HCT116 (cell line): ENCODE results near the gene PDE8A. TPM values are rescaled to one million over a fixed set of nuclear protein-coding genes. Genes with fewer than 3 reads are reported as not detected.

ENCODE experiments used
- JUND ChIP-seq: IDR thresholded peaks from 2 replicates; pipeline ENCODE4 v1.6.1; 2012
- POLR2A ChIP-seq: IDR thresholded peaks from 2 replicates; pipeline ENCODE4 v1.7.0; 2011; ENCODE audit warnings: borderline replicate concordance; ENCODE audit not compliant: insufficient read depth, insufficient read length; ENCODE audit errors: extremely low read depth
- SRF ChIP-seq: IDR thresholded peaks from 2 replicates; pipeline ENCODE4 v1.6.1; 2012; ENCODE audit warnings: low read depth
- TCF7L2 ChIP-seq: IDR thresholded peaks from 2 replicates; pipeline ENCODE4 v1.7.0; 2011; ENCODE audit warnings: borderline replicate concordance, inconsistent platforms; ENCODE audit not compliant: insufficient read depth, insufficient read length; ENCODE audit errors: extremely low read depth
- YY1 ChIP-seq: IDR thresholded peaks from 2 replicates; pipeline ENCODE4 v1.6.1; 2011; ENCODE audit warnings: low read length, low read depth, moderate library complexity, mild to moderate bottlenecking; ENCODE audit not compliant: insufficient replicate concordance; ENCODE audit errors: extremely low read depth
- total RNA-seq: library from RNA; stranded (reverse); gene quantifications from one replicate; pipeline ENCODE4 v1.2.1, GENCODE V29; 2021; ENCODE audit not compliant: unreplicated experiment
- TF ChIP-seq, protein P1 (sequence below): IDR thresholded peaks from 2 replicates; pipeline ENCODE4 v1.6.1; 2012; ENCODE audit warnings: low read depth
- TF ChIP-seq, protein P2 (sequence below): IDR thresholded peaks from 2 replicates; pipeline ENCODE4 v1.6.1; 2011; ENCODE audit warnings: mild to moderate bottlenecking, low read length, moderate library complexity; ENCODE audit not compliant: insufficient replicate concordance; ENCODE audit errors: extremely low read depth

The PDE8A gene
- total RNA-seq, 1 experiment from 2014 or later = 37.8 TPM

- TF ChIP-seq, protein P1, sequence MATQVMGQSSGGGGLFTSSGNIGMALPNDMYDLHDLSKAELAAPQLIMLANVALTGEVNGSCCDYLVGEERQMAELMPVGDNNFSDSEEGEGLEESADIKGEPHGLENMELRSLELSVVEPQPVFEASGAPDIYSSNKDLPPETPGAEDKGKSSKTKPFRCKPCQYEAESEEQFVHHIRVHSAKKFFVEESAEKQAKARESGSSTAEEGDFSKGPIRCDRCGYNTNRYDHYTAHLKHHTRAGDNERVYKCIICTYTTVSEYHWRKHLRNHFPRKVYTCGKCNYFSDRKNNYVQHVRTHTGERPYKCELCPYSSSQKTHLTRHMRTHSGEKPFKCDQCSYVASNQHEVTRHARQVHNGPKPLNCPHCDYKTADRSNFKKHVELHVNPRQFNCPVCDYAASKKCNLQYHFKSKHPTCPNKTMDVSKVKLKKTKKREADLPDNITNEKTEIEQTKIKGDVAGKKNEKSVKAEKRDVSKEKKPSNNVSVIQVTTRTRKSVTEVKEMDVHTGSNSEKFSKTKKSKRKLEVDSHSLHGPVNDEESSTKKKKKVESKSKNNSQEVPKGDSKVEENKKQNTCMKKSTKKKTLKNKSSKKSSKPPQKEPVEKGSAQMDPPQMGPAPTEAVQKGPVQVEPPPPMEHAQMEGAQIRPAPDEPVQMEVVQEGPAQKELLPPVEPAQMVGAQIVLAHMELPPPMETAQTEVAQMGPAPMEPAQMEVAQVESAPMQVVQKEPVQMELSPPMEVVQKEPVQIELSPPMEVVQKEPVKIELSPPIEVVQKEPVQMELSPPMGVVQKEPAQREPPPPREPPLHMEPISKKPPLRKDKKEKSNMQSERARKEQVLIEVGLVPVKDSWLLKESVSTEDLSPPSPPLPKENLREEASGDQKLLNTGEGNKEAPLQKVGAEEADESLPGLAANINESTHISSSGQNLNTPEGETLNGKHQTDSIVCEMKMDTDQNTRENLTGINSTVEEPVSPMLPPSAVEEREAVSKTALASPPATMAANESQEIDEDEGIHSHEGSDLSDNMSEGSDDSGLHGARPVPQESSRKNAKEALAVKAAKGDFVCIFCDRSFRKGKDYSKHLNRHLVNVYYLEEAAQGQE = no peak
- no peak for TF ChIP-seq SRF
- TF ChIP-seq JUND = peak; percentile 82
- TF ChIP-seq, protein P2, sequence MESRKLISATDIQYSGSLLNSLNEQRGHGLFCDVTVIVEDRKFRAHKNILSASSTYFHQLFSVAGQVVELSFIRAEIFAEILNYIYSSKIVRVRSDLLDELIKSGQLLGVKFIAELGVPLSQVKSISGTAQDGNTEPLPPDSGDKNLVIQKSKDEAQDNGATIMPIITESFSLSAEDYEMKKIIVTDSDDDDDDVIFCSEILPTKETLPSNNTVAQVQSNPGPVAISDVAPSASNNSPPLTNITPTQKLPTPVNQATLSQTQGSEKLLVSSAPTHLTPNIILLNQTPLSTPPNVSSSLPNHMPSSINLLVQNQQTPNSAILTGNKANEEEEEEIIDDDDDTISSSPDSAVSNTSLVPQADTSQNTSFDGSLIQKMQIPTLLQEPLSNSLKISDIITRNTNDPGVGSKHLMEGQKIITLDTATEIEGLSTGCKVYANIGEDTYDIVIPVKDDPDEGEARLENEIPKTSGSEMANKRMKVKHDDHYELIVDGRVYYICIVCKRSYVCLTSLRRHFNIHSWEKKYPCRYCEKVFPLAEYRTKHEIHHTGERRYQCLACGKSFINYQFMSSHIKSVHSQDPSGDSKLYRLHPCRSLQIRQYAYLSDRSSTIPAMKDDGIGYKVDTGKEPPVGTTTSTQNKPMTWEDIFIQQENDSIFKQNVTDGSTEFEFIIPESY = no peak
- peak; percentile 48 for TF ChIP-seq POLR2A
- peak; percentile 74 for TF ChIP-seq YY1
- peak; percentile 69 for TF ChIP-seq TCF7L2
Measured at GRCh38 chr15:84981054-84981710, 474 bp upstream of the PDE8A start (continued).
